Measurements from ENCODE around the gene DHRS13.

DHRS13 gene

DNA sequence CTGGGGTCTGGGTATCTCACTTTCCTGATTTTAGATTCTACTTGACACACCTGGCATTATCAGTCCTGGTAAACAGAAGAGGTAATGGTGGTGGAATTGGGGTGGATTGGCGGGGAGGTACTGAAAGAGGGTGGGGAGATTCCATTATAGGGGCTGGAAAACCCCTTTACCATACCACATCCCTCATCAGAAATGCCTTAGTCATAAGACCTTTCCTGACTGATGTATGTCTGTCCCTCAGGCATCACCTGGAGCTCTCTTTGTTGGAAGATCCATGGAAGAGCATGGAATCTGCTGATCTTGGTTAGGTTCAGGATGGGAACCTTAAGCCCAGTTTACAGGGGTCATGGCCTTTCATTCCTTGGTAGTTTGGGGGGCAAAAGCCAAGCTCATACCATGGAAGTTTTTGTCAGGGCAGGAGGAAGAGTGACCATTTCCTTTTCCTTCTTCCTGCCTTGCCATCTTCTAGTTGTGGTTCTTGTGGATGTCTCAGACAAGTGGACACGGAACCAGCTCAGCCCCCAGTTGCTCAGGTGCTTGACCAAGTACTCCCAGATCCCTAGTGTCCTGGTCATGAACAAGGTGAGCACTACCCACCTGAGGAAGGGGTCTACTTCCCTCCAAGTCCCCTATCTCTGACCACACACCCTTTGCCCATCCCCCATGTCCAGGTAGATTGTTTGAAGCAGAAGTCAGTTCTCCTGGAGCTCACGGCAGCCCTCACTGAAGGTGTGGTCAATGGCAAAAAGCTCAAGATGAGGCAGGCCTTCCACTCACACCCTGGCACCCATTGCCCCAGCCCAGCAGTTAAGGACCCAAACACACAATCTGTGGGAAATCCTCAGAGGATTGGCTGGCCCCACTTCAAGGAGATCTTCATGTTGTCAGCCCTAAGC is 44.7 kb downstream of the DHRS13 start:
- no peak for DNase-seq (ENCODE audit: low read depth)

- DNase-seq (ENCODE audit: low read depth) = no peak
Measured at GRCh38 chr17:28856028-28856574, 46.8 kb downstream of the DHRS13 start.

DNA sequence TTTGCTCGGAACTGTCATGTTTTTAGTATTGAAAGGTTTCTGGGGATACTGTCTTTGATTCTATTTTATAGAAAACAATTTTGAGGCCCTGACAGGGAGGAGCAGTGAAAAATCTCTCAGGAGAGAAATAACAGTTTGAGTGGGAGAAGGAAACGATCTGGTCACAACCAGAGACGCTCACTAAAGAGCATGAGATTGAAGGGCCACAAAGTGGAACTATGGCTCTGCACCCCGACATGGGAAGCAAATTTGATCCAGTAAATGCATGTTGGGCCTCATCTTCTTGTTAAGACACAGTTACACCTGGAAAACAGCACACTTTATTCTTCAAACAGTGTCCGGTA is 47.6 kb downstream of the DHRS13 start:
- DNase-seq (ENCODE audit: low read depth) = no peak

- DNase-seq (ENCODE audit: low read depth) = peak; percentile 65
Measured at GRCh38 chr17:28854457-28855335, 48.2 kb downstream of the DHRS13 start, which contains the start of gene ERAL1. TSS of gene ERAL1 (plus strand) at chr17:28855016. CDS start at chr17:28855035, 19 bp downstream.

- no peak for DNase-seq (ENCODE audit: low read depth)
Measured at GRCh38 chr17:28853295-28853694, 49.6 kb downstream of the DHRS13 start.

DNA sequence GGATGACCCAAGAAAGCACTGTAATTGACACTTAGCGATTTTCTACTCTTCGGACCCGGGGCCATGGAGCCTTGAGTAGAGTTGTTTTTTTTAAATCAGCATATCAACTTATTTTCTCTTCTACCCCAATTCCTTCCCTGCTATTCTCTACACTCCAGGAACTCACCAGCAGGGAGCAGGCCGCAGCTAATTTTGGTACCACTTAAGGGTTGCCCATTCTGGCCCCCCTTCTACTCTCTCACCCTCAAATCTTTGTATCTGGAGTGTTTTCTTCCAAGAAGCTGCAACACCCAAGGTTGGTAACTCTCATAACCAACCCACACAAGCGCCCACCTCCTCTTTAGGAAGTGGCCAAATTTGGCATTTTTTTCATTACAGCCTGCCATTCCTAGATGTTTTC is 53.6 kb downstream of the DHRS13 start:
- DNase-seq (ENCODE audit: low read depth) = no peak

DNA sequence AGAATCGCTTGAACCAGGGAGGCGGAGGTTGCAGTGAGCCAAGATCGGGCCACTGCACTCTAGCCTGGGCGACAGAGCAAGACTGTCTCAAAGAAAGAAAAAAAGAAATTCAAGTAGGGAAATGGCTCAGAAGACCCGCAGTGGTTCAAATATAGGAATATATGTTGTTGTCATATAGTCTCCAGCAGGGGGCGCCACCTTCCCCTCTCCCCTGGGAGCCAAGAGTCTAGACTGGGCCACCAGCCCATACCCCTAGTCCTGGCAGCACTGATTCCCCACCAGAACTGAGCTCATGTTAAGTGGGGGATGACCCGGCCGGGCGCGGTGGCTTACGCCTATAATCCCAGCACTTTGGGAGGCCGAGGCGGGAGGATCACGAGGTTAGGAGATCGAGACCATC is 54.2 kb downstream of the DHRS13 start:
- DNase-seq (ENCODE audit: low read depth) = peak; percentile 38

Data from stimulated activated CD8-positive, alpha-beta memory T cell treated with anti-CD3 and anti-CD28 coated beads, Interleukin-7, amount 100 ng/mL, for 24 hours (primary cell).